ENCODE data around the gene ISL1. TPM values are rescaled to one million over a fixed set of nuclear protein-coding genes. Genes with fewer than 3 reads are reported as not detected.

Gene ISL1
- total and polyA plus RNA-seq, 11 donors, result 0.08 to 0.61 TPM; not detected in 9

DNA sequence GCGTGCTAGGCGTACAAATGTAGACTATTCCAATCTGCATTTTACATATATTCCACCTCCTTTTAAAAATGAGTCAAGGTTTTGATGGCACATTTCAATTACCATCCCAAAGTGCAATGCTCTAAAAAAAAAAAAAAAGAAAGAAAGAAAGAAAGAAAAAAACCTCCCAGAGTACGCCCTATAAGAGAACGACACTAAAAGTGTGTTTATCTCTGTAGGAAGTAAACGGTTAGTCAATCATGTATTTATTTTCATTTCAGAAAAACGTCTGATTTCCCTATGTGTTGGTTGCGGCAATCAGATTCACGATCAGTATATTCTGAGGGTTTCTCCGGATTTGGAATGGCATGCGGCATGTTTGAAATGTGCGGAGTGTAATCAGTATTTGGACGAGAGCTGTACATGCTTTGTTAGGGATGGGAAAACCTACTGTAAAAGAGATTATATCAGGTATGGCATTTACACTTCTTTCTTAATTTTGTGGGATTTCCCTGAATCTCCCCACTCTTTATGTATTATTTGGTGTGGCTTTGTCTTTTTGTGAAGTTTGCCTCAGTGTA lies 1.1 kb downstream of the ISL1 start:
- intact Hi-C loops (cut with DNase I), result no loop called here

DNA sequence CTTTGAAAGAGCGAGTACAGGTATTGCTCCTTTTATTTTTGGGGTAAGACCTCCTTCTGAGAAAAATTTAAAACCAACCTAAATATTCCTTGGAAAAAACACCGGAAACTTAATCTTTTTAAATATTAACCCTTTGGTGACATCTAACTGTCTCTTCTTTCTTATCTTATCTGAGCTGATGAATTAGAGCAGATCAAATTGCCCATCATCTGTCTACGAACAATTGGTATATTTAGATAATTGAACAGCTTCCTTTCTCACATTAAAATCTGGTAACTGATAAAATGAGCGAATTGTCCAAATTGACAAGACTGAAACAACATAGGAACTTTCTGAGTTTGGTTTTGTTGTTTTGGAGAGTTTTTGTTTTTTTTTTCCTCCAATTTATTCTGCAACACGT lies 2.0 kb downstream of the ISL1 start:
- H3K9me3 ChIP-seq, result no peaks in the 10 kb centered on the region
- 15 to 26% (median 21%) methylated on average over 5 of the region's 5 CpGs for WGBS, 4 donors
- H3K36me3 ChIP-seq, result no peaks in the 10 kb centered on the region
- peak overlapping the region in 1 of 12 donors; percentile 50 for H3K27ac ChIP-seq
- intact Hi-C loops (cut with DNase I), result no loop called here
- DNase-seq (no peak), ATAC-seq (no peak)
- no peak overlapping the region for H3K4me3 ChIP-seq
- H3K4me1 ChIP-seq, result peaks cover 0 to 48% (median 9%) of the 10 kb centered on the region in 12 donors
- TF ChIP-seq CTCF (IDR thresholded peaks at IDR 0.05) (no peak), POLR2A (IDR thresholded peaks at IDR 0.05) (no peak)
- peaks cover 41 to 100% (median 92%) of the 10 kb centered on the region in 9 donors for H3K27me3 ChIP-seq

More for the DNA sequence above, 1.1 kb downstream of the ISL1 start:
- no peaks in the 10 kb centered on the region for H3K36me3 ChIP-seq
- H3K27ac ChIP-seq, result peak overlapping the region in 1 of 12 donors; percentile 18
- H3K27me3 ChIP-seq, result peaks cover 37 to 100% (median 92%) of the 10 kb centered on the region in 9 donors
- H3K9me3 ChIP-seq, result no peaks in the 10 kb centered on the region
- peaks cover 0 to 40% (median 8%) of the 10 kb centered on the region in 12 donors for H3K4me1 ChIP-seq
- no peak overlapping the region for H3K4me3 ChIP-seq
- ATAC-seq (no peak), DNase-seq (no peak)
- WGBS, 4 donors, result 6 to 7% (median 7%) methylated on average over 12 of the region's 12 CpGs
- TF ChIP-seq POLR2A (IDR thresholded peaks at IDR 0.05), result no peak

DNA sequence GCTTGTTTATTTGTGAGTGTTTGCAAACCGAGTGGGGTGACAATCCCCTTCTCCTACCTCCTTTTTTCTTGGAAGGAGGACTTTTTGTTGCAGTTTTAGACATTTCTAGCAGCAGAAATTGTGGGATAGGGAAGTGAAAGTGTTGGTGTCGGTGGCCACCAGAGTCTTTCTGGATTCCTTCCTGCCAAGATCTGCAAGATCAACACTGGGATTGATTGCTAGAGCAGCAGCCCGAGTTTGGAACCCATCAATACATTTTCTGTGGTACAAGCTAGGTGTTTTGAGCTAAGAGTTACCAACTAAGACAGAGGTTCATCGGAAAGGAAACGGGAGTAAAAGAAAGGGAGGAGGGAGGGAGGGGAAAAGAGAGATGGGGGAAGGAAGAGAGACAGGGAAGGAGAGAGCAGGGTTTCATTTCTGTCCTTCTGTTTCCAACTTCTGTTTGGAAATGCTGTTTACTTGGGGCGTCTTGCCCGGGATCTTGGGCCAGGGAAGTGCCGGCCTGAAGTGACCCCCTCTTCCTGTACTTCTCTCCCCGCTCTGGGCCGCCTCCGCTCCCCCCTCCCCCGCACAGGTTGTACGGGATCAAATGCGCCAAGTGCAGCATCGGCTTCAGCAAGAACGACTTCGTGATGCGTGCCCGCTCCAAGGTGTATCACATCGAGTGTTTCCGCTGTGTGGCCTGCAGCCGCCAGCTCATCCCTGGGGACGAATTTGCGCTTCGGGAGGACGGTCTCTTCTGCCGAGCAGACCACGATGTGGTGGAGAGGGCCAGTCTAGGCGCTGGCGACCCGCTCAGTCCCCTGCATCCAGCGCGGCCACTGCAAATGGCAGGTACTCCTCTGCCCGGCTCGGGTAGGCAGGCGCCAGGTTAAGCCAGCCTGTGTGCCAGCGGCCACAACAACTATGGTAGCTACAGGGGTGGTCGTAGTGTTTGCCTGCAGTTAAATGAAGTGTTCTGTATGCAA lies 4.0 kb downstream of the ISL1 start:
- peak overlapping the region in 3 of 12 donors; percentile 3 to 5 (median 3) for H3K4me3 ChIP-seq
- no peak for TF ChIP-seq CTCF (IDR thresholded peaks at IDR 0.05)
- TF ChIP-seq POLR2A (IDR thresholded peaks at IDR 0.05), result no peak
- peak overlapping the region in 1 of 12 donors; percentile 50 for H3K27ac ChIP-seq
- ATAC-seq (no peak), DNase-seq (no peak)
- no peaks in the 10 kb centered on the region for H3K9me3 ChIP-seq
- 3 to 9% (median 4%) methylated on average over 27 to 38 of the region's 38 CpGs for WGBS, 4 donors
- intact Hi-C loops (cut with DNase I), result no loop called here
- H3K27me3 ChIP-seq, result peaks cover 39 to 100% (median 90%) of the 10 kb centered on the region in 9 donors
- H3K4me1 ChIP-seq, result peaks cover 0 to 42% (median 9%) of the 10 kb centered on the region in 12 donors
- H3K36me3 ChIP-seq, result no peaks in the 10 kb centered on the region

- ATAC-seq (no peak), DNase-seq (no peak)
- TF ChIP-seq CTCF (IDR thresholded peaks at IDR 0.05) (no peak), POLR2A (IDR thresholded peaks at IDR 0.05) (no peak)
- Histone ChIP-seq H3K27ac (peak overlapping the region in 1 of 12 donors; percentile 50), H3K9me3 (no peaks in the 10 kb centered on the region), H3K4me3 (no peak overlapping the region), H3K36me3 (no peaks in the 10 kb centered on the region), H3K27me3 (peaks cover 37 to 100% (median 86%) of the 10 kb centered on the region in 9 donors), H3K4me1 (peaks cover 0 to 35% (median 7%) of the 10 kb centered on the region in 12 donors)
- intact Hi-C loops (cut with DNase I), result no loop called here
- 13 to 22% (median 16%) methylated on average over 10 of the region's 10 CpGs for WGBS, 4 donors
These were observed 4.6 kb downstream of the ISL1 start for GRCh38 chr5:51387884-51388275.
